IPS-18c (cell line): Measurements from ENCODE around the gene PHLDA3.

ENCODE experiments used
- H3K4me3 ChIP-seq: 2 replicates; pipeline ENCODE4 v1.7.0; 2013; ENCODE audit warnings: low read depth, mild to moderate bottlenecking, low read length, moderate library complexity; ENCODE audit not compliant: insufficient read depth
- H3K9me3 ChIP-seq: one replicate; pipeline ENCODE4 v1.6.1; 2013; ENCODE audit warnings: mild to moderate bottlenecking, low read length, moderate library complexity; ENCODE audit not compliant: control insufficient read depth, insufficient read depth

Gene PHLDA3

DNA sequence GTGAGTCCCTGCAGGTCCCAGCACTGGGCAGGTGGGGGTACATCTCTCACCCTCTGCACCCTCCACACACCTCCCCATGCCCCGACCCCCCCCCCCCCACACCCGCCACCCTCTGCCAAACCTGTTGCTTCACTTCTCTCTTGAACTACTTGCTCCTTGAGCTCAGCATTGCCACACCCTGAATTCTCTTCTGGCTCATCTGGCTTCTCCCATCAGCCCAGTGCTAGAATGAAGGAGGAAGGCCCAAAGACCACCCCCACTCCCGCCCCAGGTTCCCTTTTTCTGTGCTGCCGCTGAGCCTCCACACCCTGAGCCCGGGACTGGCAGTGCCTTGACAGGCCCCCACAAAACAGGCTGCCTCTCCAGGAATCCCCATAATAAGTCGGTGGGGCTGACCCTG lies 41.0 kb downstream of the PHLDA3 start:
- H3K4me3 ChIP-seq = no peak overlapping the region

DNA sequence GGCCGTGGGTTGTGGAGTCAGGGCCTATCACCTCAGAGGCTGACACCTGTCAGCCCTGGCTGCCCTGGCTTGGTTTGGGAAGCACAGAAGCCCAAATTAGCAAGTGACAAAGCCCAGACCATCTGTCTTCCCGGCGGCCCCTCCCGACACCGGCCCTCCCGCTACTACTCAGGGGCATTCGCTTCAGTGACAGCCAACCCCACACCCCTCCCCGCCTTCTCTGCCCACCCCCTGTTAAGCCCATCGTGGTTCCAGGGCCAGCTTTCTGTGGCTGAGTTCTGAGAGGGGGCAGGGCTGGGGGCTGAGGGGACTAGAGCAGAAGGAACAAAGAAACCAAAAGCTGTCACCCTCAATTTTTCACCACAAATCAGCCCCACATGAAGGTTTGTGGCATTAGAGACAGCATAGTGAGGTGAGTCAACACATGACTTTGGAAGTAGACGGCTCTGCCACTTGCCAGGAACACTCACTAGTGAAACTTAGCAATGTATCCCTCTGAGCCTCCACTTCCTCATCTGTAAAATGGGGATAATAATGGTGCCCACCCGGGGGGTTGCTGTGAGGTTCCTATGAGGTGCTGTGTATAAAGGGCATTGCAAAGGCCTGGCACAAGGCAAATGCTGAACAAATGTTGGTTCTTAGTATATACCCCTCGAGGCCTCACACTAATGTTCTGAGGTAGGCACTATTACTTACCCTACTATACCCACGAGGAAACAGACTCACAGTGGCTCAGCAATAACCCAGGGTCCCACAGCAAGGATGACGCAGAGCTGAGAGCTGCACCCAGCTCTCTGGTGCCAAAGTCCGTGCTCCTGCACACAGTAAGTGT lies 42.3 kb downstream of the PHLDA3 start:
- H3K4me3 ChIP-seq = no peak overlapping the region
- peaks cover 2% of the 10 kb centered on the region for H3K9me3 ChIP-seq

More for the DNA sequence above, 41.0 kb downstream of the PHLDA3 start:
- H3K9me3 ChIP-seq = peaks cover 2% of the 10 kb centered on the region

- H3K9me3 ChIP-seq = peaks cover 2% of the 10 kb centered on the region
- H3K4me3 ChIP-seq = no peak overlapping the region
Measured at GRCh38 chr1:201424146-201424545, 44.8 kb downstream of the PHLDA3 start.

DNA sequence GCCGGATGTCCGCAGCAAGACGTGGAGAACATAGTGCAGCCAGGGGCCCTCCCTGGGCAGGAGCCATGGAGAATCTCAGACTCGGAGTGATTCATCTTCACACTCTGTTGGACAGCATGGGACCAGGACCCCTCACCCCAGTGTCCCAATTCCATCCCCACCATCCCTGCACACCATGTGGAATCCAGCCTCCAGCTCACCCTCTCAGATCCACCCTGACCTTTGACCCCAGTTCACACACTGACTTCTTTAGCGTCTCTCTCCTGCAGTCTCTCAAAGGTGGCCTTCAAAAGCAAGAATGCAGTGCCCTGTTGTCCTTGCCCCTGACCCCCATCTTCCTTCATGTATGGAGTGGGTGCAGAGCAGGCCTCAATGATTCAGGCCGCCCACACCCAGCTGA lies 45.3 kb downstream of the PHLDA3 start:
- peaks cover 2% of the 10 kb centered on the region for H3K9me3 ChIP-seq
- H3K4me3 ChIP-seq = no peak overlapping the region

DNA sequence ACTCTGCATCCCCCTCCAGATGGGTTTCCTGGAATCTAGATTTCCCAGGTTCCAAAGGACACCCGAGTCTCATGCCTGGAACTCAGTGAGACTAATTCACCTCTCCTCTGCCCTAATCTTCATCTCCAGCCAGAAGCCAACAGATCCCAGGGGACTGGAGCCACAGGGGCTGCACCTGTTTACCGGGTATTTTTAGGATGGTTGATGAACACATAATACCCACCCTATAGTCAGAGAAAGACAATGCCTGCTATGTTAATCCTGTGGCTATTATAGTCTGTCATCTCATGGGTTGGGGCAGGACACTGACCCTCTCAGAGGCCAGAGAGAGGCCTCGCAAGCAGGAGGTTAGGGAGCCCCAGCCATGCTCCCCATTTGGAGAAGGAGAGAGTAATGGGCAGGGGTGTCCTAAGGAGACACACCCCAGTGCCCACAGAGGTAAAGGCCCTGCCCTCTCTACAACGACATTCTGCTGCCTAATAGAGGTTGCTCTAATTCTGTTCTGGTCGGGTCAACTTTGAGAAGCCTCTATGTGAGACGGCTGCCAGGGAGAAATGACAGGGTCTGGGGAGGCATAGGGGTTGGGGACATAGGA lies 46.5 kb downstream of the PHLDA3 start:
- Histone ChIP-seq H3K4me3 (no peak overlapping the region), H3K9me3 (peaks cover 2% of the 10 kb centered on the region)

DNA sequence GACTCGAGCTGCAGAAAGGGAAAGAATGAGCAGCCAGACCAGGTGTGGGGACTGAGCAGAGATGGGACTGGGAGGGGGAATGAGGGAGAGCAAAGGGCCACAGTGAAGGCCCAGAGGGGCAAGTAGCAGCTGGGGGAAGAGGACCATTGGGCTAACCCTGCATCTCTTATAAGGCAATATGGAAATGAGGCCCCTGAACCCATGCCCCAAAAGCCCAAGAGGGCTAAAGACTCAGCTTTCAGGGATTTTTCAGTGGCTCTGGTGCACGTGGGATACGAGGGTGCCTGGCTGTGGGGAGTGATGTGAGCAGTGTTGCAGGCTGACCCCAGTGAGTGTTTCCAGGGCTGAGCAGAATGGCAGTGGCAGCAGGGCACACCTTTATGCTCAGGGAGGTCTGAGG lies 47.0 kb downstream of the PHLDA3 start:
- Histone ChIP-seq H3K9me3 (peaks cover 2% of the 10 kb centered on the region), H3K4me3 (no peak overlapping the region)

- Histone ChIP-seq H3K4me3 (no peak overlapping the region; the same call in 1 of the 2 replicates), H3K9me3 (peaks cover 2% of the 10 kb centered on the region)
Measured at GRCh38 chr1:201421041-201421440, 47.9 kb downstream of the PHLDA3 start.

- no peak overlapping the region; the same call in 1 of the 2 replicates for H3K4me3 ChIP-seq
- H3K9me3 ChIP-seq = peaks cover 2% of the 10 kb centered on the region
Measured at GRCh38 chr1:201420608-201421002, 48.4 kb downstream of the PHLDA3 start.

DNA sequence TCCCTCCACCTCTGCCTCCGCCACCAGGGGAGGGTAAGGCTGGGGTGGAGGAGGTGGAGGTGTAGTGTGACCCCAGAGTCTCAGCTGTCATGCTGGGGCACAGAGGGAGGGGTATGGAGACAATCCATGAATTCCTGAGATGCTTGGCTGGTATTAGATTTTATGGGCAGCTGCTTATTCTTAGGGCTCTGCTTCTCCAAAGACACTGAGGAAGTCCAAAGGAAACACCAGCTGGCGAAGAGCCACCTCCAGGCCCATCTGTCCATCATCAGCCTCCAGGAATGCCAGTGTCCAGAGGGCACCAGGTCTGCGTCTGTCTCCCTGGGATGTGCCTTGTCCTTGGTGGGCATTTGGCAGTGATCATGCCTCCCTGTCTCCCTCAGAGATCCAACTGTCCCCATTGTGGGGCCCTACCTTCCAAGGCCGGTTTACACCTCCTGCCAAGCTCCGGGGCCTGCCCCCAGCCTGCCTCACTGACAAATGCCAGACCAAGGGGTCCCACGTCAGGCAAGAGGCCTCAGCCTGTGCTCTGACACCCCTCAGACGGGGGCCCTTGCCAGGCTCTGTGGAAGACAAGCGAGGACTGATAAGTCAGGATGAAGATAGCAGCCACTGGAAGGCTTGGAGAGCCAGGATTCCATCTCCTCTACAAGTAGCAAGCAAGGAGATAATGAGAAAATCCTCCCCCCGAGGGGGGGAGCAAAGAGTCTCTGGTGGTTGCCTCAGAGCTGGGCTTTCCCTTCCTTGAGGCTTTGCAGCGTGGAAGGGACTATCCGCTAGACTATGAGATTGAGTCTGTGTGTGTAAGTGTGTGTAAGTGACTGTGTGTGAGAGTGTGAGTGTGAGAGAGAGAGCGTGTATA lies 49.0 kb downstream of the PHLDA3 start:
- no peak overlapping the region for H3K4me3 ChIP-seq
- H3K9me3 ChIP-seq = peaks cover 5% of the 10 kb centered on the region

DNA sequence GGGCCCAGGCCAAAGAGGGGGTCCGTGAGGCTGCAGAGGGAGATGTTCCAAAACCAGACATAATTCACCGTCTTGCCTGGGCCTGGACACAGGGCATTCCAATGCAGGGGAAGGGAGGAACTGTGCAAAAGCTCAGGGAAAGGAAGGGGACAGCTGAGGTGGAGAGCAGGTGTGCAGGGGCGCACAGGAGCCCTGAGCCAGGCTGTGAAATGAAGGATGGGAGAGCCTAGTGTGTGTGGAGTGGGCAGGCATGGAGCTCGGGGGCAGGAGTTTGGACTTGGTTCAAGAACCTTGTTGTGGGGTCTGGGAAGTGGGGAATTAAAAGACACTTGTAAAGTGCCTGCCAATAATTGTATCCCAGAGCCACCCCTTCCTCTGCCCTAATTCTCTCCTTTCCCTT lies 49.7 kb downstream of the PHLDA3 start:
- no peak overlapping the region for H3K4me3 ChIP-seq

DNA sequence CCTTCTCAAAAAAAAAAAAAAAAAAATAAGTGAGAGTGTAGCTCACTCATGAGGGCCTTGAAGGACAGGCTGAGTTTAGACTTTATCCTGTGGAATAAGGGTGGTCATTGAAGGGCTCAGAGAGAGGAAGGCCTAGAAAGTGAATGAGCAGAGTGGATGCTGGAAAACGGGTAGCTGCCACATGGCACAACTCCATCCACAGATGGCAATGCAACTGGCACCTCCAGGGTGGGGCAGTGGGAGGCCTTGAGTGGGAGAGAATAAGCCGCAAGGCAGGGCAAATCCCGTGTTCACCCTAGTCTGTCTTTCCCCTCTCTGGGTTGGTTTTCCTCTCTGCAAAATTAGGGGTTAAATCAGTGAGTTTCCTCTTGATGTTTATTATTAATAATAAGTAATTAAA lies 50.5 kb downstream of the PHLDA3 start:
- Histone ChIP-seq H3K4me3 (no peak overlapping the region), H3K9me3 (peaks cover 6% of the 10 kb centered on the region)

More for the DNA sequence above, 49.7 kb downstream of the PHLDA3 start:
- peaks cover 6% of the 10 kb centered on the region for H3K9me3 ChIP-seq
